Caco-2 (cell line): Measurements from ENCODE around the gene CLEC18B. TPM values are rescaled to one million over a fixed set of nuclear protein-coding genes. Genes with fewer than 3 reads are reported as not detected.
"Not testable (repeated sequence)": the region's sequence is repeated elsewhere in the genome, so short reads cannot be mapped to it uniquely, and the experiment has no call there.

Experiments
- Bru-seq: library from RNA; stranded (reverse); fragments of 400-500 nt; gene quantifications from one replicate; lab custom pipeline; 2021; lab: Mats Ljungman, UMichigan
- BruChase-seq, 2 experiments: library from RNA; stranded (reverse); fragments of 400-500 nt; gene quantifications; one replicate each; lab custom pipeline; 2021; lab: Mats Ljungman, UMichigan
- BruUV-seq: library from RNA; stranded (reverse); fragments of 400-500 nt; replicated peaks from 2 replicates; lab custom pipeline; 2021; lab: Mats Ljungman, UMichigan
- CTCF ChIA-PET: fragments of 300-600 bp; sonication (Branson Sonifier 250); formaldehyde crosslinking; loops from one replicate; lab custom pipeline; 2022; ENCODE audit warnings: antibody characterized with exemption; lab: Charles Lee
- POLR2A ChIA-PET: fragments of 300-600 bp; sonication (Branson Sonifier 250); formaldehyde crosslinking; loops from one replicate; lab custom pipeline; 2022; ENCODE audit warnings: antibody characterized with exemption; lab: Charles Lee
- DNase-seq, 2 experiments: peaks; one replicate each; pipeline versions ENCODE4 v3.0.0 to v3.0.0-alpha.2; 2020 to 2022
- H3K27me3 ChIP-seq: replicated peaks from 2 replicates; pipeline ENCODE4 v1.6.0; 2011; ENCODE audit warnings: low read length; ENCODE audit not compliant: control insufficient read depth, insufficient read depth
- H3K36me3 ChIP-seq: 2 replicates; pipeline ENCODE4 v1.5.1; 2011; ENCODE audit warnings: low read length; ENCODE audit not compliant: control insufficient read depth, insufficient read depth
- H3K4me1 ChIP-seq: fragments of 250-450 bp; sonication (Bioruptor Pico); 2 replicates; pipeline ENCODE4 v1.5.1; 2020; ENCODE audit warnings: mild to moderate bottlenecking
- H3K4me3 ChIP-seq: 2 replicates; pipeline ENCODE4 v1.5.1; 2011; ENCODE audit warnings: low read depth, mild to moderate bottlenecking, control low read depth, low read length
- H3K9me3 ChIP-seq: fragments of 250-450 bp; sonication (Bioruptor Pico); 2 replicates; pipeline ENCODE4 v1.5.1; 2020; ENCODE audit warnings: mild to moderate bottlenecking, moderate library complexity
- H3K27ac Mint-ChIP-seq: one replicate; pipeline ENCODE4 v1.8.0; 2022; ENCODE audit warnings: mixed read lengths; ENCODE audit not compliant: unreplicated experiment
- H3K27me3 Mint-ChIP-seq: one replicate; pipeline ENCODE4 v1.8.0; 2022; ENCODE audit warnings: mixed read lengths; ENCODE audit not compliant: insufficient read depth, unreplicated experiment
- H3K36me3 Mint-ChIP-seq: one replicate; pipeline ENCODE4 v1.8.0; 2022; ENCODE audit warnings: mild to moderate bottlenecking, mixed read lengths; ENCODE audit not compliant: insufficient read depth, unreplicated experiment
- H3K4me1 Mint-ChIP-seq: one replicate; pipeline ENCODE4 v1.8.0; 2022; ENCODE audit warnings: low read depth, mixed read lengths; ENCODE audit not compliant: unreplicated experiment
- H3K4me3 Mint-ChIP-seq: one replicate; pipeline ENCODE4 v1.8.0; 2022; ENCODE audit warnings: mild to moderate bottlenecking, moderate library complexity, mixed read lengths; ENCODE audit not compliant: unreplicated experiment
- H3K9me3 Mint-ChIP-seq: one replicate; pipeline ENCODE4 v1.8.0; 2022; ENCODE audit warnings: mixed read lengths; ENCODE audit not compliant: unreplicated experiment
- intact Hi-C: fragments of 100-400 bp; cut with micrococcal nuclease; formaldehyde crosslinking; loops from one replicate; pipeline ENCODE4 v1.10.0; 2022; ENCODE audit not compliant: unreplicated experiment
- long read RNA-seq: library from polyadenylated mRNA; stranded (forward); transcript quantifications from one replicate; pipeline ENCODE4 v2.0.0, GENCODE V29; 2022
- total RNA-seq: library from RNA; stranded (reverse); gene quantifications from 2 replicates; pipeline ENCODE4 v1.2.3, GENCODE V29; 2022
- TF ChIP-seq, protein P1 (sequence below), 2 experiments: fragments of 200-600 bp in 1 of 2; IDR thresholded peaks; 1 replicate in 1 of 2; 2 replicates in 1 of 2; pipeline versions ENCODE4 v1.5.1 to v1.8.0; 2011 to 2022; ENCODE audit warnings: antibody characterized with exemption in 1 of 2, control low read depth in 1 of 2, inconsistent platforms in 1 of 2, low read depth in 1 of 2, low read length in 1 of 2, mild to moderate bottlenecking in 1 of 2, moderate library complexity in 1 of 2; ENCODE audit not compliant: insufficient read depth in 1 of 2, severe bottlenecking in 1 of 2, unreplicated experiment in 1 of 2

CLEC18B gene
- total RNA-seq (0.36 and 1.3 TPM in 2 replicates), Bru-seq, nascent RNA (percentile 25 among the genes with signal in this experiment), BruChase-seq, experiment 1, labeled RNA remaining after a 2-hour chase (percentile 30 among the genes with signal in this experiment), BruChase-seq, experiment 2, labeled RNA remaining after a 6-hour chase (percentile 45 among the genes with signal in this experiment)
- long read RNA-seq = 0 reads

DNA sequence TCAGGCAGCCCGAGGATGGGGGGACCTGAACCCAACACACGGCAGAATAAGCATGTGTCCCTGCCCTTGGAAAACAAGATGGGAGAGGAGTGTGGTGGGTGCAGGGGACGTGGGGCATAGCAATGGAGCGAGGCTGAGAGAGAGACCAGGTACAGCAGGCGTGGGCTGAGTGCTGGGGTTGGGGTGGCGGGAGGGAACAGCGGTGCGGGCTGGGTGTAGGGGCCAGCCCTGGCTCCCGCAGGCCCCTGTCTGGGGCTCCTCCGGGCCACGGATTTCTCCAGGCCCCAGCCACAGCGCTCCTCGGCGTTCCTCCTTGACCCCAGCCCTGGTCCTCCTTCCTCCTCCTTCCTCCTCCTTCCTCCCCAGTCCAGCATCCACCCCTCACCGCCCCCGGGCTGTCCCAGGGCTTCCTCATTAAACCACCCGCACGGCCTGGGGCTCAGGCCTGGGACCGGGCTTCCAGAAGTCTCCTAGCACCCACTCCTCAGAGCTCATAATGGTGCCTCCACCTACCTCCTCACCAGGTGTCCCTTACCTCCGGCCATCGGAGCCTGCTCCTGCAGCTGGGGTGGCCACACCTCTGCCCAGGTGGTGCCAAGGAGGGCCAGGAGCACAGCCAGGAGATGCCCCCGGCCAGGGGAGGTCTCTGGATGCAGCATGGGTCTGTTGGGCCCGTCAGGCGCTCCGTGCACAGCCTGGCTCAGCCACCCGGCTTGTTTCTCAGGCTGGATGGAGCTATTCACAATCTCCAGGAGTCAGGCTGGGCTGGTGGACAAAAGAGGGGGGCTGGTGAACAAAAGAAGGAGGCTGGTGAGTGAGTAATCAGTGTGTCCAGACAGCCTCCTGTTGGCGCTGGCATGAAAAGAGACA, at the start of gene CLEC18B:
Gene CLEC18B, minus strand, starts transcription at position 867 of the 870 bp plus-strand sequence. Its CDS starts 208 bp downstream, at position 659.
- H3K36me3 ChIP-seq, H3K27me3 Mint-ChIP-seq, intact Hi-C loops, CTCF ChIA-PET, H3K9me3 Mint-ChIP-seq, H3K4me3 ChIP-seq, H3K36me3 Mint-ChIP-seq, H3K27me3 ChIP-seq, H3K4me3 Mint-ChIP-seq, POLR2A ChIA-PET, H3K9me3 ChIP-seq, BruUV-seq, H3K27ac Mint-ChIP-seq, H3K4me1 ChIP-seq, H3K4me1 Mint-ChIP-seq, DNase-seq: not testable (repeated sequence)

DNA sequence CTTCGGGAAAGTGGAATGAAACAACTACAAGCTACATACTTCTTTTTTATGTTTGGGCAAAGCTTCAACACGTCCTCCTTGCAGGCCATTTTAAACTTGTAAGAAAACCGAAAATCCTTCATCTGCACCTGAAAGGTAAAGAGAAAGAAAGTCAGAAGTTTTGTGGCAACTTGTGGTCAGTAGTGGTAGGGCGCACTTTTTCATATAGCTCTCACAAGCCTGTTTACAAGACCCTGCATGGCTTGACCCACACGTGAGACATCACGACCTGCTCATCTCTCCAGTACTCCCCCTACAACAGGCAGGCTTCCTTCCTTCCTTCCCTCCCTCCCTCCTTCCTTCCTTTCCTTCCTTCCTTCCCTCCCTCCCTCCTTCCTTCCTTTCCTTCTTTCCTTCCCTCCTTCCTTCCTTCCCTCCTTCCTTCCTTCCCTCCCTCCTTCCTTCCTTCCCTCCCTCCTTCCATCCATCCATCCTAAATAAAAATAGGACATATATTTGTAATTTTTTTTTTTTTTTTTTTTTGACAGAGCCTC, 48.7 kb upstream of the CLEC18B start:
- H3K27me3 ChIP-seq = no peaks in the 10 kb centered on the region
- ChIA-PET CTCF (interaction anchor here (0.7 kb wide), 1 partner anchor 155 kb away, joined by 3 read pairs; no protein-coding TSS in a partner anchor), POLR2A (no interaction called here)
- H3K4me3 ChIP-seq = no peak overlapping the region
- Mint-ChIP-seq H3K27me3 (no peaks in the 10 kb centered on the region), H3K27ac (no peak overlapping the region), H3K36me3 (peaks cover 98% of the 10 kb centered on the region), H3K4me1 (peaks cover 11% of the 10 kb centered on the region), H3K9me3 (no peaks in the 10 kb centered on the region), H3K4me3 (peak overlapping the region; percentile 19)
- peaks cover 10% of the 10 kb centered on the region for H3K36me3 ChIP-seq
- DNase-seq = no peak
- no TSS peak for BruUV-seq
- intact Hi-C loops = loop anchor here (1.0 to 5.0 kb wide), 3 partner anchors 7 to 152 kb away; no protein-coding TSS in a partner anchor
- H3K9me3 ChIP-seq = no peaks in the 10 kb centered on the region
- peaks cover 15% of the 10 kb centered on the region for H3K4me1 ChIP-seq
- TF ChIP-seq, protein P1, sequence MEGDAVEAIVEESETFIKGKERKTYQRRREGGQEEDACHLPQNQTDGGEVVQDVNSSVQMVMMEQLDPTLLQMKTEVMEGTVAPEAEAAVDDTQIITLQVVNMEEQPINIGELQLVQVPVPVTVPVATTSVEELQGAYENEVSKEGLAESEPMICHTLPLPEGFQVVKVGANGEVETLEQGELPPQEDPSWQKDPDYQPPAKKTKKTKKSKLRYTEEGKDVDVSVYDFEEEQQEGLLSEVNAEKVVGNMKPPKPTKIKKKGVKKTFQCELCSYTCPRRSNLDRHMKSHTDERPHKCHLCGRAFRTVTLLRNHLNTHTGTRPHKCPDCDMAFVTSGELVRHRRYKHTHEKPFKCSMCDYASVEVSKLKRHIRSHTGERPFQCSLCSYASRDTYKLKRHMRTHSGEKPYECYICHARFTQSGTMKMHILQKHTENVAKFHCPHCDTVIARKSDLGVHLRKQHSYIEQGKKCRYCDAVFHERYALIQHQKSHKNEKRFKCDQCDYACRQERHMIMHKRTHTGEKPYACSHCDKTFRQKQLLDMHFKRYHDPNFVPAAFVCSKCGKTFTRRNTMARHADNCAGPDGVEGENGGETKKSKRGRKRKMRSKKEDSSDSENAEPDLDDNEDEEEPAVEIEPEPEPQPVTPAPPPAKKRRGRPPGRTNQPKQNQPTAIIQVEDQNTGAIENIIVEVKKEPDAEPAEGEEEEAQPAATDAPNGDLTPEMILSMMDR (IDR thresholded peaks at IDR 0.05; ENCODE audit: insufficient read depth in 1 of 2, low read depth in 1 of 2, low read length in 1 of 2, severe bottlenecking in 1 of 2, unreplicated experiment in 1 of 2) = no peak

DNA sequence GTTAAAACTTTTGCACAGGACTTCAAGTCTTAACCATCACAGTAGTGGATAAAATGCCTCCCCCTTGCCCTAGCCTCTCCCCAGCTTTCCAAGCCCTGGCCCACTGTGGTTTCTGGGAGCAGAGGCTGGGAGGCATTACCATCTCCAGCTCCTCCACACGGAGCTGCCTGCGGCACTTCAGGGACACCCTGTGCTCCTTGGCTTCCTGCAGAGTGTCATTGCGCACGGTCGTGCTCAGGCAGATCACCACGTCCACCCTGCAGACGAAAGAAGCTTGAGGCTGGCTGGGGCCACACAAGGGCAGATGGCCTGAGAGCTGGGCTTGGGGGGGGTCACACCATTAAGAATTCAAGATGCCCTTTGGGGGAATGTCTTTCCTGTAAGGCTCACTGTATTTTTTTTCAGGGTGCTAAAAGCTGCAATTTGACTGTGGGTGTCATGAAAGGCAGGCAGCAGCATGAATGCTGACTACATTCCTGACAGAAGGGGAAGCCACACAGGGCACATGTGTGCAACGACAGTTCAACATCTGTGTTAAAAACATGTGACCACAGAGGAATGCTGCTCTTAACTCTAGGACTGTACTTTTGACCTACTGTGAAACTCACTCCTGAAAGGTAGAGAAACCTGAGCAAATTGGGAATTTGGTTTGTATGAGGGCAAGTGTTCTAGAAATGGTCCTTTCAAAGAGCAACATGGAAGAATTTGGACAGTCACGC, 47.7 kb upstream of the CLEC18B start:
- H3K36me3 Mint-ChIP-seq = peaks cover 98% of the 10 kb centered on the region
- no TSS peak for BruUV-seq
- H3K9me3 Mint-ChIP-seq = no peaks in the 10 kb centered on the region
- no peak overlapping the region for H3K4me3 Mint-ChIP-seq
- Histone ChIP-seq H3K36me3 (peaks cover 11% of the 10 kb centered on the region), H3K4me1 (peaks cover 15% of the 10 kb centered on the region), H3K27me3 (no peaks in the 10 kb centered on the region), H3K9me3 (no peaks in the 10 kb centered on the region), H3K4me3 (no peak overlapping the region)
- ChIA-PET POLR2A (no interaction called here), CTCF (no interaction called here)
- peak in 1 of 2 experiments; percentile 59 for DNase-seq
- H3K27ac Mint-ChIP-seq = peak overlapping the region; percentile 23
- TF ChIP-seq, protein P1 (IDR thresholded peaks at IDR 0.05; ENCODE audit: insufficient read depth in 1 of 2, low read depth in 1 of 2, low read length in 1 of 2, severe bottlenecking in 1 of 2, unreplicated experiment in 1 of 2) = peak in 1 of 2 experiments; percentile 48
- H3K27me3 Mint-ChIP-seq = no peaks in the 10 kb centered on the region
- intact Hi-C loops = loop anchor here (1.0 to 5.0 kb wide), 3 partner anchors 8 to 153 kb away; no protein-coding TSS in a partner anchor
- peaks cover 11% of the 10 kb centered on the region for H3K4me1 Mint-ChIP-seq
